ENCODE results near the gene SDK1.

Gene SDK1

DNA sequence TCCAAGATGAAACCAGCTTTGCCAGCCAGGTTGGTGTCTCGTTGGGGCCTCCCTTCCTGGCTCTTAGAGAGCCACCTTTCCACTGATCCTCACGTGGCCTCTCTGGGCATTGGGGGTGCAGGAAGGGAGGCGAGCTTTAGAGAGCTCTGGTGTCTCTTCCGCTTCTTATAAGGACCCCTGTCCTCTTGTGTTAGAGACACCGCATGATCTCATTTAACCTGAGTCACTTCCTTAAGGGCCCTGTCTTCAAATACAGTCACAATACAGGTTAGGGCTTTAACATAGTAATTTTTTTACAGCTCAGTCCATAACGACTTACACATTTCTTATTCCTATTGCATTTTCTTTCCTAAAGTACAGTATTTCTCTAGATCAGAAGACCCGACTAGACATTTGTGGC, 535.8 kb downstream of the SDK1 start:
- no peak overlapping the region for H3K27ac ChIP-seq
- DNase-seq (ENCODE audit: low spot score) = no peak
- no peak overlapping the region for H3K4me3 ChIP-seq
- TF ChIP-seq, protein P1, sequence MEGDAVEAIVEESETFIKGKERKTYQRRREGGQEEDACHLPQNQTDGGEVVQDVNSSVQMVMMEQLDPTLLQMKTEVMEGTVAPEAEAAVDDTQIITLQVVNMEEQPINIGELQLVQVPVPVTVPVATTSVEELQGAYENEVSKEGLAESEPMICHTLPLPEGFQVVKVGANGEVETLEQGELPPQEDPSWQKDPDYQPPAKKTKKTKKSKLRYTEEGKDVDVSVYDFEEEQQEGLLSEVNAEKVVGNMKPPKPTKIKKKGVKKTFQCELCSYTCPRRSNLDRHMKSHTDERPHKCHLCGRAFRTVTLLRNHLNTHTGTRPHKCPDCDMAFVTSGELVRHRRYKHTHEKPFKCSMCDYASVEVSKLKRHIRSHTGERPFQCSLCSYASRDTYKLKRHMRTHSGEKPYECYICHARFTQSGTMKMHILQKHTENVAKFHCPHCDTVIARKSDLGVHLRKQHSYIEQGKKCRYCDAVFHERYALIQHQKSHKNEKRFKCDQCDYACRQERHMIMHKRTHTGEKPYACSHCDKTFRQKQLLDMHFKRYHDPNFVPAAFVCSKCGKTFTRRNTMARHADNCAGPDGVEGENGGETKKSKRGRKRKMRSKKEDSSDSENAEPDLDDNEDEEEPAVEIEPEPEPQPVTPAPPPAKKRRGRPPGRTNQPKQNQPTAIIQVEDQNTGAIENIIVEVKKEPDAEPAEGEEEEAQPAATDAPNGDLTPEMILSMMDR (IDR thresholded peaks at IDR 0.05) = no peak

- DNase-seq (ENCODE audit: low spot score) = no peak
- Histone ChIP-seq H3K27ac (no peak overlapping the region), H3K4me3 (no peak overlapping the region)
- TF ChIP-seq, protein P1 (IDR thresholded peaks at IDR 0.05) = no peak
Measured at GRCh38 chr7:3844540-3845151, 543.6 kb downstream of the SDK1 start.

DNA sequence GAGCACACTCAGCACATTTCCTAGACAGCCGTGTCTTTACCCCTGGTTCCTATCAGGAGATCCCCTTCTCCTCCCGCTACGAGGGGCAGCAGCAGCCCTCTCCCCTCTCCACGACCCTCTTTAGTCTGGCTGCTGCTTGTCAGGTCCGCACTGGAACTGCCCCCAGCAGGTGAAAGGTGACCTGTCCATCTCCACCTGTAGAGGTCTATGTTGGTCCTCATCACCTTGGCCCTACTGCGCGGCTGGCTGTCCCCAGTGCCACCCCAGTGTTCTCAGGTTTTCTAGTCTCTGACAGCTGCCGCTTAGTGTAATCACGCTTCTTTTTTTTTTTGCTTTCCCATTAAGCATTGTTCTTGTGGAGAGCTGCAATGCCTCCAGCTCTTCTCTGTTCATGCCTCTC, 545.7 kb downstream of the SDK1 start:
- TF ChIP-seq, protein P1 (IDR thresholded peaks at IDR 0.05) = no peak
- Histone ChIP-seq H3K4me3 (no peak overlapping the region), H3K27ac (no peak overlapping the region)
- DNase-seq (ENCODE audit: low spot score) = no peak

GRCh38 chr7:3847336-3847735, 546.3 kb downstream of the SDK1 start:
- TF ChIP-seq, protein P1 (IDR thresholded peaks at IDR 0.05) = no peak
- H3K4me3 ChIP-seq = no peak overlapping the region

DNA sequence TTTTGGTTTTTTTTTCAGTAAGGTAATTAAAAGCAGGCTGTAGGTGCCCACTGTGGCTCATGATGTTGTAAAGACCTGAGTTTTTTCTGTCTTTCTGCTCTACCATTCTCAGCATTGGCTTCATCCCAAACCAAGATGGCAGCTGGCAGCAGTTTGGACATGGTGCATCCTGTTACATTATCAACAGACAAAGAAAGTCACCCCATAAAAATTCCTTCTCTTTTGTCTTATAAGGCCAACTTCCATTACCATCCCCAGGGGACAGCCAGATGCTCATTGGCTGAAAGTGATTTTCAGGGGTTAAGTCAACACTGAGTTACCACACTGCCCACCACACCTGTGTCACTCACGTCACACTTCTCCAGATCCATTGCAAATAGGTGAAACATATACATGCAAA, 558.4 kb downstream of the SDK1 start:
- TF ChIP-seq, protein P1 (IDR thresholded peaks at IDR 0.05) = no peak
- DNase-seq (ENCODE audit: low spot score) = no peak
- Histone ChIP-seq H3K4me3 (no peak overlapping the region), H3K27ac (no peak overlapping the region)

More at GRCh38 chr7:3847336-3847735, 546.3 kb downstream of the SDK1 start:
- no peak overlapping the region for H3K27ac ChIP-seq
- no peak for DNase-seq (ENCODE audit: low spot score)

GRCh38 chr7:3860932-3861331, 559.9 kb downstream of the SDK1 start:
- TF ChIP-seq, protein P1 (IDR thresholded peaks at IDR 0.05) = no peak
- Histone ChIP-seq H3K4me3 (no peak overlapping the region), H3K27ac (no peak overlapping the region)
- no peak for DNase-seq (ENCODE audit: low spot score)

GRCh38 chr7:3861386-3861785, 560.3 kb downstream of the SDK1 start:
- TF ChIP-seq, protein P1 (IDR thresholded peaks at IDR 0.05) = no peak
- Histone ChIP-seq H3K4me3 (no peak overlapping the region), H3K27ac (no peak overlapping the region)
- DNase-seq (ENCODE audit: low spot score) = no peak
